Epidermal melanocyte (primary cell): ENCODE results near the gene CTU1.

Experiments
- DNase-seq: peaks from one replicate; pipeline ENCODE4 v3.0.0; 2011; ENCODE audit warnings: low spot score; ENCODE audit not compliant: insufficient read length

CTU1 gene

GRCh38 chr19:51103926-51104341, 4.3 kb downstream of the CTU1 start:
- no peak for DNase-seq

GRCh38 chr19:51102991-51103390, 5.2 kb downstream of the CTU1 start:
- no peak for DNase-seq

GRCh38 chr19:51101171-51101865, 6.9 kb downstream of the CTU1 start:
- no peak for DNase-seq

GRCh38 chr19:51100601-51101000, 7.6 kb downstream of the CTU1 start:
- no peak for DNase-seq

GRCh38 chr19:51099047-51099382, 9.2 kb downstream of the CTU1 start:
- no peak for DNase-seq

GRCh38 chr19:51098365-51099046, 9.7 kb downstream of the CTU1 start:
- DNase-seq, result no peak

- no peak for DNase-seq
Measured at GRCh38 chr19:51097796-51098195, 10.4 kb downstream of the CTU1 start.

- peak; percentile 79 for DNase-seq
Measured at GRCh38 chr19:51097166-51097738, 11.0 kb downstream of the CTU1 start.

- no peak for DNase-seq
Measured at GRCh38 chr19:51096473-51097165, 11.6 kb downstream of the CTU1 start.

- no peak for DNase-seq
Measured at GRCh38 chr19:51094696-51095279, 13.4 kb downstream of the CTU1 start.

GRCh38 chr19:51093510-51094345, 14.5 kb downstream of the CTU1 start:
- DNase-seq, result no peak

GRCh38 chr19:51093101-51093500, 15.1 kb downstream of the CTU1 start:
- no peak for DNase-seq

- DNase-seq, result no peak
Measured at GRCh38 chr19:51091895-51092873, 16.0 kb downstream of the CTU1 start.

- no peak for DNase-seq
Measured at GRCh38 chr19:51091126-51091525, 17.1 kb downstream of the CTU1 start.

GRCh38 chr19:51090471-51090870, 17.7 kb downstream of the CTU1 start:
- no peak for DNase-seq

- no peak for DNase-seq
Measured at GRCh38 chr19:51089786-51090185, 18.4 kb downstream of the CTU1 start.

GRCh38 chr19:51086153-51086850, 21.9 kb downstream of the CTU1 start:
- DNase-seq, result no peak

- DNase-seq, result no peak
Measured at GRCh38 chr19:51084505-51084904, 23.7 kb downstream of the CTU1 start.

GRCh38 chr19:51083783-51084182, 24.4 kb downstream of the CTU1 start:
- DNase-seq, result no peak
